C1 segment of cervical spinal cord (tissue), 14 donors: ENCODE results near the gene PRKG1.

Source experiments
- DNase-seq, 14 donors: peaks; one replicate each; lab custom pipeline; 2025; lab: John Stamatoyannopoulos, UW

PRKG1 gene

GRCh38 chr10:51585742-51586141 lies 511.5 kb downstream of the PRKG1 start:
- no peak for DNase-seq

- DNase-seq: no peak
Measured at GRCh38 chr10:51588984-51589383, 514.7 kb downstream of the PRKG1 start.

- DNase-seq: no peak
Measured at GRCh38 chr10:51590818-51591217, 516.5 kb downstream of the PRKG1 start.

- no peak for DNase-seq
Measured at GRCh38 chr10:51596695-51597094, 522.4 kb downstream of the PRKG1 start.

- no peak for DNase-seq
Measured at GRCh38 chr10:51599647-51600046, 525.4 kb downstream of the PRKG1 start.

- DNase-seq: no peak
Measured at GRCh38 chr10:51602326-51602725, 528.0 kb downstream of the PRKG1 start.

- DNase-seq: no peak
Measured at GRCh38 chr10:51604579-51604978, 530.3 kb downstream of the PRKG1 start.

- no peak for DNase-seq
Measured at GRCh38 chr10:51606825-51607462, 532.7 kb downstream of the PRKG1 start.

GRCh38 chr10:51607463-51607835 lies 533.2 kb downstream of the PRKG1 start:
- no peak for DNase-seq

GRCh38 chr10:51608211-51608610 lies 533.9 kb downstream of the PRKG1 start:
- DNase-seq: no peak

GRCh38 chr10:51615764-51616298 lies 541.5 kb downstream of the PRKG1 start:
- no peak for DNase-seq

GRCh38 chr10:51617576-51618235 lies 543.4 kb downstream of the PRKG1 start:
- DNase-seq: no peak

- no peak for DNase-seq
Measured at GRCh38 chr10:51619365-51619764, 545.1 kb downstream of the PRKG1 start.

GRCh38 chr10:51620131-51620530 lies 545.8 kb downstream of the PRKG1 start:
- DNase-seq: no peak

GRCh38 chr10:51624013-51624412 lies 549.7 kb downstream of the PRKG1 start:
- DNase-seq: no peak

GRCh38 chr10:51629934-51630639 lies 555.8 kb downstream of the PRKG1 start:
- no peak for DNase-seq

- no peak for DNase-seq
Measured at GRCh38 chr10:51630640-51631005, 556.3 kb downstream of the PRKG1 start.

GRCh38 chr10:51635436-51635835 lies 561.1 kb downstream of the PRKG1 start:
- DNase-seq: no peak

- no peak for DNase-seq
Measured at GRCh38 chr10:51638211-51638610, 563.9 kb downstream of the PRKG1 start.

- no peak for DNase-seq
Measured at GRCh38 chr10:51638737-51639136, 564.5 kb downstream of the PRKG1 start.

GRCh38 chr10:51640120-51640819 lies 566.0 kb downstream of the PRKG1 start:
- no peak for DNase-seq

GRCh38 chr10:51642581-51642980 lies 568.3 kb downstream of the PRKG1 start:
- no peak for DNase-seq
